ENCODE results near the gene GCK. TPM values are rescaled to one million over a fixed set of nuclear protein-coding genes. Genes with fewer than 3 reads are reported as not detected.
"Not testable (repeated sequence)": the region's sequence is repeated elsewhere in the genome, so short reads cannot be mapped to it uniquely, and the experiment has no call there.

Gene GCK
- polyA plus RNA-seq, 4 donors = 2.6 to 4.8 (median 3.7) TPM

GRCh38 chr7:44184206-44184872 lies 4.9 kb downstream of the GCK start:
- DNase-seq (ENCODE audit: low read depth in 4 of 4, low spot score in 3 of 4) = no peak

DNA sequence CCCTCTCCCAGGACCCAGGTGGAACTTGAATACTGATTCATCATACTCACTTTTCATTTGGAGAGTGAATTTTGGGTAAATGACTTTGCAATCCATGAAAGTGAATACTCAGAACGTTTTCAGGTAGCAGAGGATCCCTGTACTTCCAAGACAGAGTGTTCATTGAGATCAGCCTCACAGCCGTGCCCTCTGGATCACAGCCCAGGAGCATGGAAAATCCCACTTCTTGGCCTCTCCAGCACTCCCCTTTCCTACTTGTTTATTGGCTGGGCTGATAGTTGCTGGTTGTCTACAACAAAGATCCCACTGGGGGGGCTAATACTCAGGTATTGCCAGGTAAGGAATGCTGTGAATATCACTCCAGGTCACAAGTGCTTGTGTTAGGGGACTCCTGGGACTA lies 5.9 kb downstream of the GCK start:
- DNase-seq (ENCODE audit: low read depth in 4 of 4, low spot score in 3 of 4) = no peak

DNA sequence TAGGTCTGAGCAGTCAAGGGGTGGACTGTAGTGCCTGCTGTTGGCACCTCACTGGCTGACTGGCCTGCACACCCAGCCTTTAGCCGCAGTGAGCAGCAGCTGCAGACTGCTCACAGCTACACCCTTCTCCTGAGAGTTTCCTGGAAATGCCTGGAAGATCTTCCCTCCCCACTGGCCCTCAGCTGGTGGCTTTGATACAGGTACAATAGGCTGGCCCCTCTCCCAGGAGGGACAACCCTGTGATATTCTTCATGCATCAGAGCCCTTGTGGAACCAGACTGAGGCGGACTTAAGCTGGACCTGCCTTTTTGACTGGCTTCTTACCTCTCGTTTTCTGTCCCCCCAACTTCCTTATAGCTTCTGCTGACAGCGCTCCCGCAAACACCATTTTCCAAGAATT lies 6.4 kb downstream of the GCK start:
- DNase-seq (ENCODE audit: low read depth in 4 of 4, low spot score in 3 of 4) = no peak

- DNase-seq (ENCODE audit: low read depth in 4 of 4, low spot score in 3 of 4) = no peak
Measured at GRCh38 chr7:44180631-44181030, 8.6 kb downstream of the GCK start.

GRCh38 chr7:44177570-44178131 lies 11.6 kb downstream of the GCK start:
- no peak for DNase-seq (ENCODE audit: low read depth in 4 of 4, low spot score in 3 of 4)

DNA sequence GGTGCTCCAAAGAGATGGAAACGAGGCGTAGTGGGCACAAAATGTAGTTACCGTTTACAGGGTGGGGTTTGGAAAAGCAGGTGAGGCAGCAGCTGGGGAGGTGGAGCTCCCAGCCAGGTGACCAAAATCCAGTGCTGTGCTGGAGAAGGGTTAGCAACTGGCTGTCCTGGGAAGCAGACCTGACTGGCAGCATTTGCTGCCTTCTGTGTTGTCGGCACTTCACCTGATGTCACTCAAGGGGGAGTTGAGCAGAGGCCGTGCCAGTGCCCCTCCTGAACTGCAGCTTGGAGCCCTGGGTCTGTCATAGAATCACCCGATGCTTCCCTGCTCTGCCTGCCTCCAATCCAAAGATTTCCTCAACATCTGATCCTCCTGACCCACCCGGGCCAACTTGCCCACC lies 12.8 kb downstream of the GCK start:
- no peak for DNase-seq (ENCODE audit: low read depth in 4 of 4, low spot score in 3 of 4)

DNA sequence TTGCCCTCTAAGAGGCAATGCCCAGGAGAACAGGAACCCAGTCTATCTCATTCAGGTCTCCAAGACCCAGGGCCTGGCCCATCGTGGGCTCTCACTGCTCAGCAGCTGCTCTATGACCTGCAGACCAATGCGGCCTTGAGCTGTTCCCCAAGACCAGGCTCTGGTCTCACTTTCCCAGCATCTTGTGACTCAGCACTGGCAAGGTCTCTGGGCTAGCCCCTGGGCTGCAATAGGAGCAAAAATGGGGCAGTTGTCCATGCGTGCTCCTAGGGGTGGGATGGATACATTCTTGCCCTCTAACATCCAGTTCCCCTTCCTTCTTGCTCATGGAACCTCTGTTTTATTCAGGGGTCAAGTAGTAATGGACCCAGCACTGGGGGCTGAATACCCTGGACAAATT lies 13.5 kb downstream of the GCK start:
- no peak for DNase-seq (ENCODE audit: low read depth in 4 of 4, low spot score in 3 of 4)

- DNase-seq (ENCODE audit: low read depth in 4 of 4, low spot score in 3 of 4) = not testable (repeated sequence)
Measured at GRCh38 chr7:44174694-44174948, 14.6 kb downstream of the GCK start.

- no peak for DNase-seq (ENCODE audit: low read depth in 4 of 4, low spot score in 3 of 4)
Measured at GRCh38 chr7:44173911-44174693, 15.1 kb downstream of the GCK start.

GRCh38 chr7:44172803-44173424 lies 16.3 kb downstream of the GCK start:
- no peak for DNase-seq (ENCODE audit: low read depth in 4 of 4, low spot score in 3 of 4)

GRCh38 chr7:44172352-44172751 lies 16.9 kb downstream of the GCK start:
- no peak for DNase-seq (ENCODE audit: low read depth in 4 of 4, low spot score in 3 of 4)

DNA sequence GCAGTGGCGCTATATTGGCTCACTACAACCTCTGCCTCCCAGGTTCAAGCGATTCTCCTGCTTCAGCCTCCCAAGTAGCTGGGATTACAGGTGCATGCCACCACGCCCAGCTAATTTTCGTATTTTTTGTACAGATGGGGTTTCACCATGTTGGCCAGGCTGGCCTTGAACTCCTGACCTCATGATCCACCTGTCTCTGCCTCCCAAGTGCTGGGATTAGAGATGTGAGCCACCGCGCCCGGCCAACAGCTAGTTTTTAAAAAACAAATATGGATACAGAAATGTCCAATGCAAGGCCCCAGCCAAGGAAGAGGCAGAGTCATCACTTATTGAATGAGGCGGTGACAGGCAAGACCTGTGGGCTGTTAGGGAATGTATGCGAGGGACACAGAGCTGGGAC lies 17.3 kb downstream of the GCK start:
- DNase-seq (ENCODE audit: low read depth in 4 of 4, low spot score in 3 of 4) = not testable (repeated sequence)

DNA sequence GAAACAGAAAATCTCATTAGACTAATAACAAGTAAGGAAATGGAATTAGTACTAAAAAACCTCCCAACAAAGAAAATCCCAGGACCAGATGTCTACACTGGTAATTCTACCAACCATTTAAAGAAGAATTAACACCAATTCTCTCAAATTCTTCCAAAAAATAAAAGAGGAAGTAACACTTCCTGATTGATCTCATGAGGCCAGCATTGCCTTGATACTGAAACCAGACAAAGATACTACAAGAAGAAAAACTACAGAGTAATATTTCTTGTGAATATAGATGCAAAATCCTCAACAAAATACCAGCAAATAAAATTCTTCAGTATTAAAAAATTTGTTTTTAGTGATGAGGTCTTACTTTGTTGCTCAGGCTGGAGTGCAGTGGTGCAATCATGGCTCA lies 21.3 kb downstream of the GCK start:
- DNase-seq (ENCODE audit: low read depth in 4 of 4, low spot score in 3 of 4) = no peak

- no peak for DNase-seq (ENCODE audit: low read depth in 4 of 4, low spot score in 3 of 4)
Measured at GRCh38 chr7:44163591-44163990, 25.6 kb downstream of the GCK start.

DNA sequence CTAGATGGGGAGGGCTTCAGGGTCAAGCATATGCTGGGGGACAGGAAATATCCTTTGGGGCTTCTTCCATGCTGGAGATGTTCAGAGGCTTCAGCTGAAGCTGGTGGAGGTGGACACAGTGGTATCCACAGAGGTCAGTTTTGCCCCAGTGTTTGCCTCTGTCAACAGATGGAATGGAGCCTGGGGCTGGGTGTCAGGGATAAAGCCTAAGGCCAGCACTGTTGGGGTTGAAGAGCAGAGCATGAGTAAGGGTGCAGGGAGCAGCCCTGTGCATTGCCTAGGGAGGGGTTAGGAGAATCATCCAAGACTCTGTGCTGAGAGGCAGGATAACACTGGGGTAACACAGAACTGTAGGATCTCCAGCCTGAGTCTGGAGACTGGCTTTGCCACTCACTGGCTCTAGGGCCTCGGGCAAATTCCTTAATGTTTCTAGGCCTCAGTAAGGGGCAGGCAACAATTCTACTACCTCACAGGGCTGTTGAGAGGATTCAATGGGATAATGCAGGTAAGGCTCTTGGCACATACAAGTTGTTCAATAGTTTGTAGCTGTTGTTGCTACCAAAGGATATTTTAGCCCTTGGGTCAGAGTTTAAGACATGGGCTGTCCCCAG lies 26.3 kb downstream of the GCK start:
- no peak for DNase-seq (ENCODE audit: low read depth in 4 of 4, low spot score in 3 of 4)

DNA sequence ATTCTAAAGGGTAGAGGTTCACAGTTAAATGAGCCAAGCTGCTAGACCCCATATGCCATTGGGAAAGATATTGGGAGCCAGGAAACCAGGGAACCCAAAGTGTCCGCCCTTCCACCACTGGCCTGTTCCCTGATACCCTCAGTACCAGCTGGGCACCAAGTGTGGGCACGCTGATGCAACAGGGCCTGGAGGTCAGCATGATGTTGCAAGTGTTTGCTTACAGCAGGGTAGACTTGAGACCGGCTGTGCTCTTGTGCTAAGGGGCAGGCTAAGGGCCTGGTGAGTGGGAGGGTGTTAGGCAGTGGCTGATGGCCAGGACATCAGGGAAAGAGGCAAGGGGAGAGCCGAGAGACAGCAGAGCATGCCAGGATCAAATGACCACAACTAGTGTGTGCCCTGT lies 27.1 kb downstream of the GCK start:
- DNase-seq (ENCODE audit: low read depth in 4 of 4, low spot score in 3 of 4) = no peak

DNA sequence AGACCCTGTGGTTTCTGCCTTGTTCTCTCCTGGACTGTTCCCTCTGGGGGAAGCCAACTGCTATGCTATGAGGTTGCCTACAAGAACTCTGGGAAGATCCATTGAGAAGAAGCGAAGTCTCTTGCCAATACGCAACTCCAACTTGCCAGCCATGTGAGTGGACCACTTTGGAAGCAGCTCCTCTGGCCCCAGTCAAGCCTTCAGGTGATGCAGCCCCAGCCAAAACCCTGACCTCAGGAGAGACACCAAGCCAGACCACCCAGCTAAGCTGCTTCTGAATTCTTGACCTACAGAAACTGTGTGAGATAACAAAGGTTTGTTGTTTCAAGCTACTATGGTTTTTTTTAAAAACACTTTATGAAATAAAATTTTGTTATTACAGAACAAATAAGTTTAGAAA lies 27.9 kb downstream of the GCK start:
- DNase-seq (ENCODE audit: low read depth in 4 of 4, low spot score in 3 of 4) = no peak

- DNase-seq (ENCODE audit: low read depth in 4 of 4, low spot score in 3 of 4) = no peak
Measured at GRCh38 chr7:44159824-44160630, 29.2 kb downstream of the GCK start.

- DNase-seq (ENCODE audit: low read depth in 4 of 4, low spot score in 3 of 4) = no peak
Measured at GRCh38 chr7:44158873-44159631, 30.2 kb downstream of the GCK start.
